NCI-H1417 treated with DMSO at 0.1 percent for 48 hours (cell line): Measurements from ENCODE around the gene TTC38.

Experiments
- DNase-seq: peaks from one replicate; lab custom pipeline; 2025; lab: John Stamatoyannopoulos, UW

The TTC38 gene

DNA sequence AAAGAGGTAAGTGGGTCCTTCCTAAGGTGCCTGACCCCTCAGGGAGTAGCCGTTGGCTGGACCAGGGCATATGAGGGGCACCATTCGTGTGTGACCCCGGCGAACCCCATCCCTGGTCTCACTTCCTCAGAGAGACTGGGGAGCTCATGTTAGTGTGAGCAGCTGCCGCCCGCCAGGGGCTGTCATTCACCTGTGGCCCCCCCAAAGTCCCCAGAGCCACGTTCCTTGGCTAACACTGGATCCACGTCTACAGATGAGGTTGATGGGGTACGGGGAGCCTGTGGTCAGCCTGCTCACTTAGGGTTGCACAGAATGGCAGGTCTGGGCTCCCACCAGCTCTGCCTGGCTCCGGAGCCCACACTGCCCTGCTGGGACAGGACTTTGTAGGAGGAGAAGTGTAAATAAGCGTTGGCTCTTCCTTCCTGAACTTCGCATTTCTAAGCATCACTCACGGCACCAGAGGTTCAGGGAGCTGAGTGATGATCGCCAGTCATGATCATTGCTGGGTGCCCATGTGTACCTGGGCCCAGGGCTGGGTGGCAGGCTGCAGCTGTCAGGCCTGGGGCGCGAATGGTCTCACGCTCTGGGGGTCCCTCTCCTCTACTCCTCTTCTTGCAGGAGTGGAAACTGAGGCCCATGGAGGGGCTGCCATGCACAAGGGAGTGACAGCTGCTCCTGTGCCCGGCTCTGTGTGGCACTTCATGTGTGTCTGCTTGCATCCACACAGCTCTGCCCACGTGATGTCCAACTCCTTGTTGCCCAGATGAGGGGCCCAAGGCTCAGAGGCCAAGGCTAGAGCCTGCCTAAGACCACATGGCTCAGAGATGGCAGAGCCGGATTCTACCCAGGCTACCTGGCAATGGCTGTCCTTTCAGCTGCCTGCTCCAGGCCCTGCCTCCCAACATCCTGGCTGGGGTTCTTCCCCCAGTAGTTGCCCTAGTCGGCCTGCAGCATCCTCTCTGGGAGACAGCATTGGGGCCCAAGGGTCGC, 11.1 kb downstream of the TTC38 start:
- no peak for DNase-seq

DNA sequence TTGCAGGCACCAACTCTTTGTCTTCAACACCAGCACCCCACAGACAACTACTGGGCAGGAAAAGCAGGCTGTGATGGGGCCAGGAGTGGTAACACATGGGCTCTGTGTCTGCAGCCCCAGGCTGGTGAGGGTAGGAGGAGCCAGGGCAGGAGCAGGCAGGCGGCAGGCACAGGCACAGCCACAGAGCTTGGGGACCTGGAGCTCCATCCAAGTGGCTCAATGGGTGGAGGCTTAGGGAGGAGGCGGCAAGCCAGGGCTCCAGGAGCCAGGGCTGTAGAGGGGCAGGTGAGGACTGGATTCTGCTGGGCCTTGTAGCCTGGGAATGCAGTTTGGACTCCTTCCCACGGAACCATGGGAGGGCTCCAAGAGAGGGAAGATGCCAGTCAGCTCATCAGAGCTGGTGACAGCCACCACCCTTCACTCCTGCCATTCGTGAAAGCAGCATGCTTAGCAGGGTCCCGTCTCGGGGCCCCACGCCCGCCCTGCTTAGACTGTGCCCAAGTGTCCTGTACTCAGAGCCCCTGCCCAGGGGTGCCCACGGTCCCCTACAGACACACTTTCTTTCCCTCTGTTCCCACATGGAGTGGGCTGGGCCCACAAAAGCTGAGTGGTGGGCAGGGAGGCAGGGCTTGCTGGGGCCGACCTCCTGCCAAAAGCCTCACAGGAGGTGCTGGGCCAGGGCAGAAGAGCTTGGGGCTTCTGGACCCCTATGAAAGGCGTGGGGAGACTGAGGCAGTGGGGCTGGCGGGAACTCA, 12.4 kb downstream of the TTC38 start:
- DNase-seq: no peak

DNA sequence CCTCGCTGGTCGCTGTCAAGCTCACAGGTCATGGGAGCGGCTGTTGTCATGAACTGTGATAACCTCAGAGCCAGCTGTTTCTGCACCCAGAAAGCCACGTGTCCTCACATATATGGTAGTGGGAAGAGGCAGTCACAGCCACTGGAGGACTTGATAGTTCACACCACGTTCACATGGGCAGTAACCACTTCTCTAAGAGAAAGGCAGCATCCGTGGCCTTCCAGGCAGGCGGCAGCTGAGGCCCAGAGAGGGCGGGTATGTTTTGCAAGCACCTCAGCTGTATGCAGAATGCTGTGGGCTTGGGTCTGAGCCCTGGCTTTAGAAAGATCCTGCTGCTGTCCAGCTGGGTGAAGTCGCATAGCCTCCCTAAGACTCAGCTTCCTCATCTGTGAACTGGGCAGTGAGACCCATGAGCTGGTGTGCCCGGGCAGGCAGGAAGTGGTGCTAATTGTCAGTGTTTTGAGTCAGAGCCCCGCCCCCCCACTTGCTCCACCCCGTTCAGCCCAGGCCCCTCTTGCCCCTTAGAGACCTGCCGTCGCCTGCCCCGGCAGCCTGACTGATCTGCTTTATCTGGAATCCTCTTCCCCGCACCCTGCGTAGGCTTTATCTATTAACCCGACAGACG, 13.3 kb downstream of the TTC38 start:
- DNase-seq: no peak

DNA sequence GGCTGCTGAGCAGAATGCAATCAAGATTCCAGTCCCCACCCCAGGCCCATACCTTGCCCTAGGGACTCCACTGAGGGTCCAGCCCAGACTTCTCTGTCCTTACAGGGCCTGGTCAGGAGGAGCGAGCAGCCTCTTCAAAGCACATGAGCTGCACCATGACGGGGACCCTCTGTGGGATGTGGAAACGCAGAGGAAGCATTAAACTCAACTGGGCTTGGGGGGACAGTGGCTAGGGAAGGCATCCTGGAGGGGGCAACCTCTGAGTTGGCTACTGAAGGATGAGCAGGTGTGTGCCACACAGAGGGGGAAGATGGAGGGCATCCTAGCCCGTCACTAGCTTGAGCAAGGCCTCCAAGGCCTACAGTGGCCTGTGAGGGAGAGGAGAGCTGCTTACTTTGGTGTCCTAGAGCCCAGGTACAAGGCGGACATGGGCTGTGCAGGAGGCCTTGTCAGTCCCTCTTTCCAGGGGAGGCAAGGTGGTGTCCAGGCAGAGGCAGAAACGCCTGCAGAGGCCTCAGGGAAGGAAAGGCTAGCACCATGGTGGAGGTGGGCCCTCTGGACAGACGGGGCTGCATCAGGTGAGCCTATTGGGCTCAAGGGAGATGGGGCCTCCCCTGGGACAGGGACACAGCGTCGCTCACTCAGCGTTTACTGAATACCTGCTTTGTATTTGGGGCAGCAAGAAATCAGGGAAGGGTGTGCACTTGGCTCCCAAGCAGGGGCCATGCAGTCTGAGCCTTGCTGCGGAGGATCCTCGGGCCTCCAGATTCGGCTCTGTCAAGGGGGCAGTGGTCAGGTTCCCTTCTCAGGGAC, 14.3 kb downstream of the TTC38 start:
- DNase-seq: no peak

DNA sequence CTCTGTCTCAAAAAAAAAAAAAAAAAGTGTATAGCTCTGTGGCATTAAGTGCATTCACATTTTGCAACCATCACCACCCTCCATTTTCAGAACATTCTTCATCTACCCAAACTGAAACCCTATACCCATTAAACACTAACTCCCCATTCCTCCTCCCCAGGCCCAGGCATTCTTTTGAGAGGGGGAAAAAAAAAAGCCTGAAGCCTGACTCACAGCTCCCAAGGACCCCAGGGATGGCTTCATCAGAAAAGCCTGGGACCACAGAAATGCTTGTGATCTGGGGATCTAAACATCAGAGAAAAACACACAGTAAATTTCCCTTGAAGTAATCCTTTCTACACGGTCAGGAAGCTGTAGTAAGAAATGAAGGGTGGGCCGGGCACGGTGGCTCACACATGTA, 18.2 kb downstream of the TTC38 start:
- no peak for DNase-seq

DNA sequence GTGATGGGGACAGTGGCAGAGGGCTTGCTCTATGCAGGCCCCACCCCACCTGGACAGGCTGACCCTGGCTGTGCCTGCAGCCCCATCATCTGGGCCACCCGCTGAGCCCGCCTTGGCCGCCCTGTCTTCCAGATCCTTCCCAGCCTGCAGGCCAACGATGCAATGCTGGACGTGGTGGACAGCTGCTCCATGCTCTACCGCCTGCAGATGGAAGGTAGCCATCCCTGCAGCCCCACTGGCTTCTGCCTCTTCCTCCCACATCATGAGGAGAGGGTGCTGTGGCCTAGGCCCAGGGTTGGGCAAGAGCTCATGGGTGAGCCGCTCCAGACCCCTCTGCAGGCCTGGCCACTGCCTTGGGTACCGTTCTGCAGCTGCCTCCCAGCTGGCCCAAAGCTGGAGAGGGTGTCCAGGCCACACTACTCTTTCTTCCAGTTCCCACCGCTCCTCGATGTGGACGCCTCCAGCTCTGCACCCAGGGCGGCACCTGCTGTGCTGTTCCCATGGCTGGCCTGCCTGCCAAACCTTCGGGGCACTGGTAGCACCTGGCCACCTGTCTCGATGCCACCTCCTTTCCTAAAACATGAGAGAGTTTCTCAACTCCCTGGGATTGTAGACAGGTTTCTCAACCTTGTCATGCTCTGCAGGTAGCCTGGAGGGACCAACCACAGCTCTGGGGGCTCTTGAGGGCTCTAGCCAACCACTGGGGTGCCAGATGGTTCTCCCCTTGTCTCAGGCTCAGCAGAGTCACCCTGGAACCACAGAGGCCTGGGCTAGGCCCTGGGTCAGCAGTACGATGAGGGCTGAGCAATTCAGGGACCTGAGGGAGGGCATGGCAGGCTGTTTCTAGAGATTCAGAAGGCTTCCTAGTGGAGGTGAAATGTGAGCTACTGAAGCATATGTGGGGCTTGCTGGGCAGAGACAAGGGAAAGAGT, 19.4 kb downstream of the TTC38 start:
- no peak for DNase-seq

DNA sequence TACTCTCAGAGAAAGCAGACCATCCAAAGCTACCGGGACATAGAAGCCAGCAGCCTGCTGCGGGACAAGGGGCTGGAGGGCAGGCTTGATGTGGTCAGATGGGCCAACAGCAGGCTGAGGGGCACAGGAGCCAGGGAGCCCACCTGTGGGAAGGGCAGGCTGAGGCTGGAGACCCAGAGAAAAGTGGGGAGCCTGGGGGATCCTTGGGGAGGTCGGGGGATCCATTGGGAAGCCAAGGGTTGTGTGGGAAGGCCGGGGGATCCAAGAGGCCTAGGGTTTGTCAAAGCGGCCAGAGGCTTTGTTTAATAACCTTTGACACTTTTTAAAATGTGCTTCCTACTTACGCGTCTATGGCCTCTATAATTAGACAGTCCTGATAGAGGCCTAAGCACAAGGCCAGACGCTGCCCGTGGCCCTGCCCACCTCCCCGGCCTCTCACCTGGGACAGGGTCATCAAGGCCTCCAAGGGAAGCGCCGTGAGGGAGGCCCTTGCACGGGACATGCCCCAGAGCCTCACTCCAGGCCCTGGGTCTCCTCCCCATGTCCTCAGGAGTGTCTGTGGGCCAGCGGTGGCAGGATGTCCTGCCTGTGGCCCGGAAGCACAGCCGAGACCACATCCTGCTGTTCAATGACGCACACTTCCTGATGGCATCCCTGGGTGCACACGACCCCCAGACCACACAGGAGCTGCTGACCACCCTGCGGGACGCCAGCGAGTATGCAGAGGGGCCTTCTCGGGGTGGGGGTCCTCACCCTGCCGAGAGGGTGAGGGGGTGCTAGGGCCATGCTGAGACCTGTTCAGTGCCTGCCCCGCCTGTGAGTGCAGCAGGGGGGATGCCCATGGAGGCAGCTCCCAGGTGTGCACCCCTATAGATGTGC, 20.3 kb downstream of the TTC38 start:
- no peak for DNase-seq

DNA sequence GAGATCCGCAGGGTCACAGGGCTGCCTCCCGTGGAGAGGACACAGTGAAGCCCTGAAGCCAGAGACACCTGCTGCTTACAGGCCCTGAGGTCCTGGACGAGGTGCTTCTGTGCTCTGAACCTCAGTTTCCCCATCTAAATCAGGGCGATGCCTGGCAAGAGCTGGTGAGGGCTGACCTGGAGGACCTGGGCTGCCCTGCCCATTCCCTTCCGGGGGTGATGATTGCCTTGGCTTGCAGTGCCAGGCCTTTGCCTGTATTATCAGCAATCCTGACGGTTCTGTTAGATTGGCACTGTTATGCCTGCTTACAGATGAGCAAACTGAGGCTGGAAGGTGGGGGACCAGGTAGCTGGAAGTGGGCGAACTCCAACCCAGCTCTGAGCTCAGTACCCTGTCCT, 21.0 kb downstream of the TTC38 start:
- DNase-seq: no peak

DNA sequence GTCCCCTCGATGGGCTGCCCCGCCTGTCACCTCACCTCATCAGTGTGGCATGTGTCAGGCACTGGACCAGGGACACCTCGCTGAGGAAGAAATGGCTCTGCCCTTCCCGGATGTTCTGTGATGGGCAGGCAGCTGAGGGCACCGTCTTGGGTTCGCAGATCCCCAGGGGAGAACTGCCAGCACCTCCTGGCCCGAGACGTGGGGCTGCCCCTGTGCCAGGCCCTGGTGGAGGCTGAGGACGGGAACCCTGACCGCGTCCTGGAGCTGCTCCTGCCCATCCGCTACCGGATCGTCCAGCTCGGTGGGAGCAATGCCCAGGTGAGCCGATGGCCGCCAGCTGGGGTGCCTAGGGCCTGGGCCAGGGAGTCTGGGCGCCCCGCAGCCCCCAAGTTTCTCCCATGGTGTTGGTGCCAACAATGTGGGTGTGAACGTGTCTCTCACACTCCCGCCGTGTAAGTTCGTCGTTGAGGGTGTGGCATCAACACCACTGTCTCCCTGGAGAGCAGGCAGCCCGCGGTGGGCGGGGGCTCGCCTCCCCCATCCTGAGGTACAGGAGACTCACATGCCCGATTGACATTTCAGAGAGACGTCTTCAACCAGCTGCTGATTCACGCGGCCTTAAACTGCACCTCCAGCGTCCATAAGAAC, 21.6 kb downstream of the TTC38 start:
- no peak for DNase-seq

DNA sequence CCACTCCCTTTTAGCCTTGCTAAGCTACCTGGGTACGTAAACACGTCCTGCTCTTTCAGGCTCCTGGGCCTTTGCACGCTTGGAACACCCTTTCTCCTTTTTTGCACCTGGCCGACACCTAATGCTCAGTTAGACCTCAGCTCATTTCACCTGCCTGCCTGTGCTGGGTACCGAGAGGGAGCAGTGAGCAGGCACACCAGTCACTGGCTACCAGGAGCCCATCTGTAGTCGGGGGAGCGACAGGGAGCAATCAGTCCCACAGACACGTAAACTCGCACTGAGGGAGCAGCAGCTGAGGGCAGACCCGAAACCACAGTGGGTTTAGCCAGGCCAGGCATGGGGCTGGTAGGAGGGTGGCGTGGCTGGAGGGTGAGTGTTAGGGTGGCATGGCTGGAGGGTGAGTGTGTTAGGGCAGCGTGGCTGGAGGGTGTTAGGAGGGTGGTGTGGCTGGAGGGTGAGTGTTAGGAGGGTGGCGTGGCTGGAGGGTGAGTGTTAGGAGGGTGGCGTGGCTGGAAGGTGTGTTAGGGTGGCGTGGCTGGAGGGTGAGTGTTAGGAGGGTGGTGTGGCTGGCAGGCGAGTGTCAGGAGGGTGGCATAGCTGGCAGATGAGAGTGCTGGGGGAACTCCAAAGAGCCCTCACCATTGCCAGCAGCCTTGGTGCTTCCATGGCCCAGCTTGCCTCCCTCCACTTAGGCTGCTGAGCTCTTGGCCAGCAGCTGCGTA, 22.5 kb downstream of the TTC38 start:
- DNase-seq: no peak

DNA sequence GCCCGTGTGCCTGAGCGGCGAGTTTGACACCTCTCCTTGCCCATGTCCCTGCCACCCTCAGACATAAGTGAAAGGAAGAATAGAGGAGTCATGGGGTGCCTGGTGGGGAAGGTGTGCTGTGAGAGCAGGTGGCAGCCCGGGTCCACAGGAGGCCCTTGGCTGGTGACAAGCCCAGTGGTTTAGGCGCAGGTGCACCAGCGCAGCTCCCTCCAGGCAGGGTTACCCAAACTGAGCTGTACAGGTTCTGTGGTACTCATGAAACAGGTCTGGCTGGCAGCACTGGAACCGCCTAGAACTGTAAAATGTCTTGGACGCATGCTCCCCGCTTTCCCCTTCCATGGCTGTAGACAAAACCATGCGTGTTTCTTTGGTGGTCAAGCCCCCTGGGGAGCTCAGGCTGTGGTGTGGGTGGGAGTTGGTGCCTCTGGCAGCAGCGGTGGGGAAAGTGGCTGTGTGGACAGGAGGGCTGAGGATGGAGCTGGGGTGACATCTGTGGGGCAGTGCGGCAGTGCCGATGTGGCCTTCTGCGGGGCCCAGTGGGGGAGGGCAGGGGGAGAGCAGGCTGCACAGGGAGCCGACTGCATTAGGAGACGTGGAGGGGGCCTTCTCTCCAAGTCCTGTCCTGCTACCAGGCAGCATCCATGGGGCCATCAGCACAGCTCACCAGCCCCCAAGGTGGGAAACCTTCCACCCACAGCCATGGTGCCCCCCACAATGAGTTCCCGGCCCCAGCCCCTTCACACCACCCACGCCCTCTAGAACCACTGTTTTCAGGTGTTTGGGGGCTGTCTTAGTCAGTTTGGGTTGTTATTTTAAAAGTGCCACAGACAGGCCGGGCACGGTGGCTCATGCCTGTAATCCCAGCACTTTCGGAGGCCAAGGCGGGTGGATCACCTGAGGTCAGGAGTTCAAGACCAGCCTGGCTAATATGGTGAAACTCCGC, 23.3 kb downstream of the TTC38 start:
- DNase-seq: no peak

DNA sequence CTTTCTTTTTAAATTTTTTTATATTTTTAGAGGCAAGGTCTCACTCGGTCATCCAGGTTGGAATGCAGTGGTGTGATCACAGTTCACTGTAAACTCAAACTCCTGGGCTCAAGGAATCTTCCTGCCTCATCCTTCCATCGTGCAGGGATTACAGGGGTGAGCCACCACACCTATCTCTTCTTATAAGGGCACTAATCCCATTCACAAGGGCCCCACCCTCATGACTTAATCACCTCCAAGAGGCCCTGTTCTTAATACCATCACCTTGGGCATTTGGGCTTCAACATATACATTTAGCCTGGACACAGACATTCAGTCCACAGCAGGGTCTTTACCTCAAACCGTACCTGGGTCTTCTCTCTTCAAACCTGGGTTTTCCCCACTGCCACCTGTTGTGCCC, 24.4 kb downstream of the TTC38 start:
- DNase-seq: no peak

DNA sequence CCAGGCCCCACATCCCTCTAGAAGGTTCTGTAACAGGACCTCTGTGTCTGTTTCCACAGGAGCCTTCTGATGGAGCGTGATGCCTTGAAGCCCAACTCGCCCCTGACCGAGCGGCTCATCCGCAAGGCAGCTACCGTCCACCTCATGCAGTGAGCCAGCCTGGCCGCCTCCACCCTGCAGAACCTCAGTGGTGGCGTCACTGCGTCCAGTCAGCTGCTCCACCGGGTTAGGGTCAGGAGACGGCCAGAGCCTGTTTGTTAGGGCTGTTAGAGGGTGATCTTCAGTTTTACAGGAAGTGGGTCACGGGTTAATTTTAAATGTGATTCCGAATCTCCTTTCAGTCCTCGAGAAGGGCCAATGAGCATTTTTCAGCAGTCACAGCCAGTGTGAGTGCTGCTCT, 24.9 kb downstream of the TTC38 start:
- DNase-seq: no peak

DNA sequence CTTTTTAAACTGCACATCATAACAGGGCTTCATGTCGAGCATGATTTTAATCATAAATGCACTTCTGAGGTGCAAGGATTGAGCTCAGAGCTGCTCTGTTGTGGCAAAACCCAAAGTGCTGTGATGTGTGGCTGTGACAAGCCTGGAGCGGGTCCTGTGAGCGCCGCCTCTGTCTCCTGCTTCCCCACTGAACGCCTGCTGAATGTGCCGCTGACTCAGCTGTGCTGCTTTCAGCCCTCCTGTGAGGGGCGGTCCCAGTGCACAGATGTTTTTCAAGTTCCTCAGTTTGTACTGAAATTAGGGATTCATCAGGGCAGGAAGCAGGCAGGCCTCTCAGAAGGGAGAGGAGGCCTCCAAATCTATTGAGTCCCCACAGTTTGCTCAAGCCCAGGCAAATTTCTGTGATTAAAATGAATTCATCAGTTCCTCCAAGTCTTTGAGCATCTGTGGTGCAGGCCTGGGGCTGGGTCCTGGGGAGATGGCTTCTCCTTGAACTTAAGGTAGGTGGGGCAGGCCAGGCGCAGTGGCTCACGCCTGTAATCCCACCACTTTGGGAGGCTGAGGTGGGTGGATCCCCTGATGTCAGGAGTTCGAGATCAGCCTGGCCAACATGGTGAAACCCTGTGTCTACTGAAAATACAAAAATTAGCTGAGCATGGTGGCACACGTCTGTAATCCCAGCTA, 25.9 kb downstream of the TTC38 start:
- no peak for DNase-seq

DNA sequence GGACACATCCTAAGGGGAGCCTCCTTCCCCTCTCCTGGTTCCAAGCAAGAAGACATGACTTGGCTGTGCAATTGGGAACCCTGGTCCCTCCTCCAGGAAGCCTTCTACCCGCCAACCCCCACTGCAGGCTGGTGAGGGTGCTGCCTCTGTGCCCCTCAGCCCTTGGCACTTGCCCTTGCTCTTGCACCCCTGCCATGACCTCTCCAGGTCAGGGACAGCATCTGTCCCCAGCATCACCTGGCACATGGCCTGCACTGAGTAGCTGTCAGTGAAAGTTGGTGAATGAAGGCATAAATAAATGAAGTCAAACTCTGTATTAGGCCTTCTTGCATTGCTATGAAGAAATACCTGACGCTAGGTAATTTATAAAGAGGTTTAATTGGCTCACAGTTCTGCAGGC, 27.0 kb downstream of the TTC38 start:
- DNase-seq: no peak

DNA sequence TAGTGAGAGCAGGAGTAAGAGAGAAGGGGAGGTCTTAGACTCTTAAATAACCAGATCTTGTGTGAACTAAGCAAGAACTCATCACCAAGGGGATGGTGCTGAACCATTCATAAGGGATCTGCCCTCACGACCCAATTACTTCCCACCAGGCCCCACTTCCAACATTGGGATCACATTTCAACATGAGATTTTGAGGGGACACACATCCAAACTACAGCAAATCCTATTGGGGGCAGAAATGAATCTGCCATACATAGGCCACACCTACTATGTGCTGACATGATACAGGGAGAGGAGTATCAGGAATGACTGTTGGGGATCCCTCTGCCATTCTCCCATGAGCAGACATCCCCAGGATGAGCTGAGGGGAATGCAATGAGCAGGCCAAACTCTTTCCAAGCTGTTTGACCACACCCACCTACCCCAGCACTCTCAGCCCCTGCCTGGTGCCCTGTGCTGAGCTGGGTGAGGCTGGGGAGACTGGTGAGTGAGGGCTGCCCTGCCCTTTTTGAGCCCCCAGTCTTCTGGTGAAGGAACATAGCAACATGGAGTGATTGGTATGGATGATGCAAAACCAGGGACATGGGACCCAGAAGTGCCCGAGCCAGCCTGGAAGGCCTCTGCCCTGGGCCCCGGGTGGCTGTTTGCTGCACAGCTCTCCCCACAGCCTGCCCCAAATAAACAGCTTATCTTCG, 27.6 kb downstream of the TTC38 start:
- DNase-seq: no peak
